ENCODE measurements around the gene KIF21B. TPM values are rescaled to one million over a fixed set of nuclear protein-coding genes. Genes with fewer than 3 reads are reported as not detected.

Gene KIF21B
- polyA plus RNA-seq, 1 experiment, result 0.24 TPM

DNA sequence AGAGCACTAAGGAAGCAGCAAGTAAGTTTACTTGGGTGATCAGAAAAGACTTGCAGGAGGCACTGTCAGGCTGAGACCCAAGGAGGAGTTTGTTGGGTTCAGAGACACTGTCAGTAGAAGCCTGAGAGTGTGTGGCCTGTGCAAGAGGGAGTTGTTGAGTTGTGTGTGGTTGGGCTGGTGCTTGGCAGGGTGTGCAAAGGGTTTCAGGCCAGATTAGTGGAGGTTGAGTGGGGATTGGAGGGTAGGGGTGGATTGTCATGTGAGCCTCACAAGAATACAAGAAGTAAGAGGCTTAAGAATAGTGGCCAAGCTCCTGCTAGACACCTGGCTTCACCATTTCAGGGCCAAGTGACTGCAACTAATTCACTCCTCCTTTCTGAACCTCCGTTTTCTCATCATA, 8.9 kb upstream of the KIF21B start:
- POLR2A ChIA-PET, result no interaction called here

GRCh38 chr1:201028461-201028889, 5.0 kb upstream of the KIF21B start:
- Histone ChIP-seq H3K9me3 (ENCODE audit: control insufficient read depth, insufficient read depth, low read length) (no peaks in the 10 kb centered on the region), H3K27ac (ENCODE audit: low read depth, low read length) (no peak overlapping the region), H3K4me3 (ENCODE audit: low read depth, low read length) (no peak overlapping the region), H3K27me3 (ENCODE audit: control insufficient read depth, insufficient read depth, low read length) (peaks cover 15% of the 10 kb centered on the region)
- POLR2A ChIA-PET, result no interaction called here
- no peak for DNase-seq (ENCODE audit: low read depth, low spot score)
- no peak for TF ChIP-seq CTCF (IDR thresholded peaks at IDR 0.05; ENCODE audit: low read depth, low read length)
- CTCF ChIA-PET, result interaction anchor here (2.1 to 2.4 kb wide), 2 partner anchors 14 to 56 kb away, joined by 7 to 10 read pairs; no protein-coding TSS in a partner anchor

More for the DNA sequence above, 8.9 kb upstream of the KIF21B start:
- CTCF ChIA-PET, result no interaction called here
- Histone ChIP-seq H3K9me3 (ENCODE audit: control insufficient read depth, insufficient read depth, low read length) (no peaks in the 10 kb centered on the region), H3K27ac (ENCODE audit: low read depth, low read length) (no peak overlapping the region), H3K27me3 (ENCODE audit: control insufficient read depth, insufficient read depth, low read length) (peaks cover 28% of the 10 kb centered on the region), H3K4me3 (ENCODE audit: low read depth, low read length) (no peak overlapping the region)
- no peak for DNase-seq (ENCODE audit: low read depth, low spot score)
- TF ChIP-seq CTCF (IDR thresholded peaks at IDR 0.05; ENCODE audit: low read depth, low read length), result no peak

DNA sequence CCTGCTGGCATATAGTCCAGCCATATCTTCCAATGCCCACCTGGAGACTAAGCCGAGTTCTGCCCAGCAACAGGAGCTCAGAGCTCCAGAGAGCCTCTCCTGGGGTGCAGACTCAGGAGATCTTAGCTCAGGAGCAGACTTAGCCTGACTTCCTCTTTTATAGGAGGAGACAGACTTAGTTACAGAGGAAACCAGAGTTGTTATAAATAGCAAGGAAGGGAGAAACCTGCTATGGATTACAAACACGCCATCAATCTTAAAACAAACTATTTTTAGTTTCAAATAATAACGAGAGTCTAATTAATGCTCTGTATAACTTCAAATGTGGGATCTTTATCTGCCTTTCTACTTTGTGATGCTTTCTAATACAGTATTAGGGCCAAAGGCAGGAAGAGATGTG, 3.3 kb upstream of the KIF21B start:
- peaks cover 10% of the 10 kb centered on the region for H3K27me3 ChIP-seq (ENCODE audit: control insufficient read depth, insufficient read depth, low read length)
- TF ChIP-seq CTCF (IDR thresholded peaks at IDR 0.05; ENCODE audit: low read depth, low read length), result no peak
- ChIA-PET CTCF (interaction anchor here (1.2 to 2.9 kb wide), 5 partner anchors 11 to 92 kb away, joined by 3 to 18 read pairs (median 10); no protein-coding TSS in a partner anchor), POLR2A (no interaction called here)
- H3K9me3 ChIP-seq (ENCODE audit: control insufficient read depth, insufficient read depth, low read length), result no peaks in the 10 kb centered on the region
- no peak for DNase-seq (ENCODE audit: low read depth, low spot score)
- no peak overlapping the region for H3K4me3 ChIP-seq (ENCODE audit: low read depth, low read length)
- no peak overlapping the region for H3K27ac ChIP-seq (ENCODE audit: low read depth, low read length)

DNA sequence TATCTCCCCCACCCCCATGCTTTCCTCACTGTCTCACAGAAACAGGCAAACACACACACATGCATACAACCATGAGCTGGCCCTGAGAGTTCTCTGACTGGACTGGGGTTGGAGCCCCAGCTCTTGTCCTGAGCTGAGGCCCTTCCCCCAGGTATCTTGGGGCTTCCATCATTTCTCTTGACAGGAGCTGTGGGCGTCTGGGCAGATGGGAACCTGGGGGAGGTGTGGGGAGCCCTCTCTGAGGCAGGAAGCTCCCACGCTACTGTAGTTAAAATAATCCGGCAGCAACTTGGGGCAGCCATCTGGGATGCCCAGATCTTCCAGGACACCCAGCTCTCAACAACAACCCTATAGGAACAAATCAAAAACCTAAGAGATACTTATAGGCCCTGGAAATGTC, 2.7 kb upstream of the KIF21B start:
- Histone ChIP-seq H3K9me3 (ENCODE audit: control insufficient read depth, insufficient read depth, low read length) (no peaks in the 10 kb centered on the region), H3K27me3 (ENCODE audit: control insufficient read depth, insufficient read depth, low read length) (peaks cover 11% of the 10 kb centered on the region), H3K27ac (ENCODE audit: low read depth, low read length) (no peak overlapping the region), H3K4me3 (ENCODE audit: low read depth, low read length) (no peak overlapping the region)
- TF ChIP-seq CTCF (IDR thresholded peaks at IDR 0.05; ENCODE audit: low read depth, low read length), result no peak
- ChIA-PET CTCF (interaction anchor here (1.2 to 2.9 kb wide), 6 partner anchors 10 to 92 kb away, joined by 3 to 18 read pairs (median 8); no protein-coding TSS in a partner anchor), POLR2A (no interaction called here)
- DNase-seq (ENCODE audit: low read depth, low spot score), result no peak

GRCh38 chr1:201025571-201026002, 2.1 kb upstream of the KIF21B start:
- ChIA-PET POLR2A (interaction anchor here (0.6 kb wide), 1 partner anchor 78 kb away, joined by 3 read pairs; no protein-coding TSS in a partner anchor), CTCF (interaction anchor here (0.8 to 2.9 kb wide), 7 partner anchors 10 to 403 kb away, joined by 3 to 18 read pairs (median 6); no protein-coding TSS in a partner anchor)
- H3K9me3 ChIP-seq (ENCODE audit: control insufficient read depth, insufficient read depth, low read length), result no peaks in the 10 kb centered on the region
- no peak for DNase-seq (ENCODE audit: low read depth, low spot score)
- no peak overlapping the region for H3K27ac ChIP-seq (ENCODE audit: low read depth, low read length)
- no peak overlapping the region for H3K4me3 ChIP-seq (ENCODE audit: low read depth, low read length)
- H3K27me3 ChIP-seq (ENCODE audit: control insufficient read depth, insufficient read depth, low read length), result peaks cover 11% of the 10 kb centered on the region
- peak; percentile 45 for TF ChIP-seq CTCF (IDR thresholded peaks at IDR 0.05; ENCODE audit: low read depth, low read length)
